ENCODE measurements around the gene DIAPH3.

DIAPH3 gene

GRCh38 chr13:59774491-59774971 is 389.2 kb downstream of the DIAPH3 start:
- no peak overlapping the region for H3K27ac ChIP-seq
- TF ChIP-seq CTCF (IDR thresholded peaks at IDR 0.05) (no peak), ZFX (IDR thresholded peaks at IDR 0.05; ENCODE audit: borderline replicate concordance) (no peak)

- TF ChIP-seq ZFX (IDR thresholded peaks at IDR 0.05; ENCODE audit: borderline replicate concordance) (no peak), CTCF (IDR thresholded peaks at IDR 0.05) (peak; percentile 78)
- no peak overlapping the region for H3K27ac ChIP-seq
Measured at GRCh38 chr13:59771272-59771671, 392.5 kb downstream of the DIAPH3 start.

- TF ChIP-seq ZFX (IDR thresholded peaks at IDR 0.05; ENCODE audit: borderline replicate concordance) = no peak
- TF ChIP-seq CTCF (IDR thresholded peaks at IDR 0.05) = no peak
- H3K27ac ChIP-seq = no peak overlapping the region
Measured at GRCh38 chr13:59770451-59770850, 393.3 kb downstream of the DIAPH3 start.

- no peak overlapping the region; the same call in 1 of the 2 replicates for H3K27ac ChIP-seq
- TF ChIP-seq CTCF (IDR thresholded peaks at IDR 0.05) (no peak), ZFX (IDR thresholded peaks at IDR 0.05; ENCODE audit: borderline replicate concordance) (no peak)
Measured at GRCh38 chr13:59766236-59766635, 397.5 kb downstream of the DIAPH3 start.

- TF ChIP-seq ZFX (IDR thresholded peaks at IDR 0.05; ENCODE audit: borderline replicate concordance) = no peak
- TF ChIP-seq CTCF (IDR thresholded peaks at IDR 0.05) = no peak
- no peak overlapping the region for H3K27ac ChIP-seq
Measured at GRCh38 chr13:59755632-59756290, 408.0 kb downstream of the DIAPH3 start.

- H3K27ac ChIP-seq = no peak overlapping the region
- no peak for TF ChIP-seq ZFX (IDR thresholded peaks at IDR 0.05; ENCODE audit: borderline replicate concordance)
- TF ChIP-seq CTCF (IDR thresholded peaks at IDR 0.05) = no peak
Measured at GRCh38 chr13:59754411-59754810, 409.3 kb downstream of the DIAPH3 start.

GRCh38 chr13:59750860-59751259 is 412.9 kb downstream of the DIAPH3 start:
- TF ChIP-seq CTCF (IDR thresholded peaks at IDR 0.05) (no peak), ZFX (IDR thresholded peaks at IDR 0.05; ENCODE audit: borderline replicate concordance) (no peak)
- no peak overlapping the region for H3K27ac ChIP-seq

Measured in 22Rv1 (cell line).